GM12892 (cell line): Measurements from ENCODE around the gene ZNF799.

ENCODE experiments used
- POLR2A ChIP-seq: IDR thresholded peaks from 2 replicates; pipeline ENCODE4 v1.6.1; 2011; ENCODE audit warnings: low read depth, low read length, control low read depth
- POLR2AphosphoS5 ChIP-seq: IDR thresholded peaks from 2 replicates; pipeline ENCODE4 v1.6.1; 2011; ENCODE audit warnings: low read depth, low read length, control low read depth

DNA sequence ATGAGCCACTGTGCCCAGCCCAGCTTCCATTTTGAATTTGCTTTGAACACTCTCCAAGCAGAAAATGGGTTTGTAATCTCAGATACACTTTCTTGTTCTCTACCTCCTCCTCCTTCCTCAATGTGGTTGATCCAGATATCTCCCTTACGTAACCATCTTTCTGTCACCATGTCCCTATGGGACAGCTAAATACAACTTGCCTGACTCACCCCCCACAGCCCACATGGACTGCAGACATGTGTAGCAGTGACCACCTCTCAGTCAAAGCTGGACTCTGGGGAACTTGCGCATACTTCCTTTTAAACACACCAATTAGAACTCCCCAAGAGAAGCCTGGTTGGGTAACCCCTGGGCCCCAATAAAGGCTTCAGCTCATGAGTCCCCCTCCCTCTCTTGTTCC, 10.8 kb upstream of the ZNF799 start:
- TF ChIP-seq POLR2A: no peak
- no peak for TF ChIP-seq POLR2AphosphoS5
